Measurements from ENCODE around the gene TBCK. TPM values are rescaled to one million over a fixed set of nuclear protein-coding genes. Genes with fewer than 3 reads are reported as not detected.

TBCK gene
- total and polyA plus RNA-seq, 9 of the 15 experiments (the other 6 are each of a cell fraction or from before 2014, with no cell fraction given): 5.3 to 26.6 (median 16.2) TPM

- in situ Hi-C loops (cut with MboI) (no loop called here), intact Hi-C loops (cut with micrococcal nuclease) (no loop called here)
- CTCF ChIA-PET (ENCODE audit: low intra/inter-chr PET ratio): interaction anchor here (0.6 kb wide), 1 partner anchor 16 kb away, joined by 4 read pairs; no protein-coding TSS in a partner anchor
- Histone ChIP-seq H3K9ac (ENCODE audit: insufficient read depth in 1 of 2, low read depth in 2 of 2, low read length in 2 of 2) (no peak overlapping the region), H3K4me1 (replicated peaks in 1 of 2; ENCODE audit: control insufficient read depth in 2 of 2, insufficient read depth in 2 of 2, low read length in 2 of 2) (no peaks in the 10 kb centered on the region; a peak in 1 of 5 replicates), H3K4me2 (ENCODE audit: insufficient read depth, low read length) (no peak overlapping the region), H2AFZ (ENCODE audit: low read depth, low read length) (no peak overlapping the region), H3K36me3 (ENCODE audit: control insufficient read depth, insufficient read depth, low read length) (no peaks in the 10 kb centered on the region), H3K9me3 (replicated peaks; ENCODE audit: control insufficient read depth, insufficient read depth, low read depth, low read length) (no peaks in the 10 kb centered on the region), H3K27ac (ENCODE audit: extremely low read depth, low read depth, low read length) (no peak overlapping the region), H3K79me2 (ENCODE audit: control insufficient read depth, insufficient read depth, low read length) (no peaks in the 10 kb centered on the region), H3K4me3 (no peak overlapping the region), H3K27me3 (ENCODE audit: control insufficient read depth in 2 of 2, insufficient read depth in 2 of 2, low read length in 2 of 2) (no peaks in the 10 kb centered on the region), H3K9me1 (ENCODE audit: control insufficient read depth, insufficient read depth, low read length) (no peaks in the 10 kb centered on the region), H4K20me1 (replicated peaks; ENCODE audit: control insufficient read depth, insufficient read depth, low read length) (no peaks in the 10 kb centered on the region)
- DNase-seq (ENCODE audit: extremely low read depth in 1 of 4, low spot score in 3 of 4): no peak
- POLR2A ChIA-PET: no interaction called here
- TF ChIP-seq FOXJ2 (tag; IDR thresholded peaks at IDR 0.05) (no peak), HOMEZ (CRISPR knock-in tag; IDR thresholded peaks at IDR 0.05) (no peak)
- ATAC-seq: no peak
- BruUV-seq (replicated peaks): no TSS peak
- WGBS (ENCODE audit: insufficient coverage, low coverage, missing lambda C conversion rate): 5% methylated on average over 1 of the region's 1 CpG
- FAIRE-seq: no peak
Measured at GRCh38 chr4:106358899-106359298, 42.9 kb upstream of the TBCK start.

- Histone ChIP-seq H3K9ac (ENCODE audit: insufficient read depth in 1 of 2, low read depth in 2 of 2, low read length in 2 of 2) (no peak overlapping the region), H3K4me2 (ENCODE audit: insufficient read depth, low read length) (peak overlapping the region; percentile 45), H3K4me1 (replicated peaks in 1 of 2; ENCODE audit: control insufficient read depth in 2 of 2, insufficient read depth in 2 of 2, low read length in 2 of 2) (no peaks in the 10 kb centered on the region; a peak in 1 of 5 replicates), H3K79me2 (ENCODE audit: control insufficient read depth, insufficient read depth, low read length) (no peaks in the 10 kb centered on the region), H3K9me1 (ENCODE audit: control insufficient read depth, insufficient read depth, low read length) (no peaks in the 10 kb centered on the region), H3K9me3 (replicated peaks; ENCODE audit: control insufficient read depth, insufficient read depth, low read depth, low read length) (no peaks in the 10 kb centered on the region), H4K20me1 (replicated peaks; ENCODE audit: control insufficient read depth, insufficient read depth, low read length) (no peaks in the 10 kb centered on the region), H3K27ac (ENCODE audit: extremely low read depth, low read depth, low read length) (no peak overlapping the region), H3K27me3 (ENCODE audit: control insufficient read depth in 2 of 2, insufficient read depth in 2 of 2, low read length in 2 of 2) (no peaks in the 10 kb centered on the region), H3K4me3 (no peak overlapping the region), H3K36me3 (ENCODE audit: control insufficient read depth, insufficient read depth, low read length) (0 out of 3 replicates have a peak, but pooled peaks cover 3% of the 10 kb centered on the region), H2AFZ (ENCODE audit: low read depth, low read length) (peak overlapping the region; percentile 65)
- in situ Hi-C loops (cut with MboI) (no loop called here), intact Hi-C loops (cut with micrococcal nuclease) (no loop called here)
- ATAC-seq (peak; percentile 89), FAIRE-seq (no peak), DNase-seq (ENCODE audit: extremely low read depth in 1 of 4, low spot score in 3 of 4) (peak in 1 of 4 experiments; percentile 27)
- POLR2A ChIA-PET: no interaction called here
- 0% methylated on average over 4 of the region's 4 CpGs for WGBS (ENCODE audit: insufficient coverage, low coverage, missing lambda C conversion rate)
- CTCF ChIA-PET (ENCODE audit: low intra/inter-chr PET ratio): no interaction called here
- no TSS peak for BruUV-seq (replicated peaks)
- TF ChIP-seq ZBTB34 (CRISPR knock-in tag; IDR thresholded peaks at IDR 0.05) (no peak), HDAC2 (IDR thresholded peaks at IDR 0.05) (no peak), SMARCB1 (IDR thresholded peaks at IDR 0.05; ENCODE audit: insufficient read length, low read depth) (no peak), ZNF655 (CRISPR knock-in tag; IDR thresholded peaks at IDR 0.05) (no peak), ZNF174 (CRISPR knock-in tag; IDR thresholded peaks at IDR 0.05) (no peak), ZNF507 (tag; conservative IDR thresholded peaks at IDR 0.05) (no peak), ZKSCAN8 (CRISPR knock-in tag; IDR thresholded peaks at IDR 0.05) (no peak), NFXL1 (CRISPR knock-in tag; IDR thresholded peaks at IDR 0.05) (no peak), THRB (CRISPR knock-in tag; conservative IDR thresholded peaks at IDR 0.05) (no peak), FOXJ3 (CRISPR knock-in tag; IDR thresholded peaks at IDR 0.05) (no peak)
Measured at GRCh38 chr4:106355193-106355592, 39.2 kb upstream of the TBCK start.

All from K562 (cell line).